Measurements from ENCODE around the gene NWD2. TPM values are rescaled to one million over a fixed set of nuclear protein-coding genes. Genes with fewer than 3 reads are reported as not detected.

The NWD2 gene
- total and polyA plus RNA-seq, 10 of the 15 experiments (the other 5 are each of a cell fraction or from before 2014, with no cell fraction given): not detected

DNA sequence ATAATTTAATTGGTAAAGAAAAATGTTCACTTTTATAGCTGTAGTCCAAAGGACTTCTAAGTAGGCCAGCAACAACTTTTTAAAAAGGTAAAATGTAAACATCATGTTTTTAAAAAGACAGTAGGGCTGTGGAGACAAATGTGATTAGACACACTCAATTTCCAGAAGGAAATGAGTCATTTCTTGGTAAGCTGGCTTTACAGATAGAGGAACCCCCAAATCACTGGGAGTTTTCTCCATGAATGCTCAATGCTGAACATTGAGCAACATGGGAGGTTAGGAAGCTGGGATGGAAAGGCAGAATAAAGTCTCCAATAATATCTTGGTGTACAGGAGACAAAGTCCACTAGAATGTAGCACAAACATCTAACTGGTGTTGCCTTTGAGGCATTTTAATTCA lies 121.3 kb downstream of the NWD2 start (continued):
- no peak for TF ChIP-seq NFIC (IDR thresholded peaks at IDR 0.05; ENCODE audit: low read depth, low read length)
- TF ChIP-seq, protein P1, sequence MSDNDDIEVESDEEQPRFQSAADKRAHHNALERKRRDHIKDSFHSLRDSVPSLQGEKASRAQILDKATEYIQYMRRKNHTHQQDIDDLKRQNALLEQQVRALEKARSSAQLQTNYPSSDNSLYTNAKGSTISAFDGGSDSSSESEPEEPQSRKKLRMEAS (IDR thresholded peaks at IDR 0.05; ENCODE audit: low read depth, low read length): no peak
- TF ChIP-seq SMAD1 (IDR thresholded peaks at IDR 0.05; ENCODE audit: low read depth, partially characterized antibody): no peak
- TF ChIP-seq KAT2A (conservative IDR thresholded peaks at IDR 0.05; ENCODE audit: control insufficient read depth, low read depth, low read length): no peak
- no peak for TF ChIP-seq CHD1 (IDR thresholded peaks at IDR 0.05; ENCODE audit: low read depth, low read length)
- TF ChIP-seq HSF1 (IDR thresholded peaks at IDR 0.05; ENCODE audit: low read depth, low read length): no peak
- TF ChIP-seq PAX5 (IDR thresholded peaks at IDR 0.05; ENCODE audit: borderline replicate concordance, low read depth, low read length): no peak
- no peak for TF ChIP-seq NR2C1 (IDR thresholded peaks at IDR 0.05)
- TF ChIP-seq GATAD2B (conservative IDR thresholded peaks at IDR 0.05; ENCODE audit: low read depth): no peak
- TF ChIP-seq IRF4 (IDR thresholded peaks at IDR 0.05; ENCODE audit: low read depth, low read length): no peak

GRCh38 chr4:37367901-37368300 lies 123.4 kb downstream of the NWD2 start:
- intact Hi-C loops (cut with micrococcal nuclease; ENCODE audit: unreplicated experiment): no loop called here
- Histone ChIP-seq H3K9ac (ENCODE audit: control insufficient read depth, insufficient read depth, low read length) (no peak overlapping the region), H4K20me1 (ENCODE audit: control insufficient read depth, insufficient read depth) (no peaks in the 10 kb centered on the region), H3K27ac (ENCODE audit: control insufficient read depth, insufficient read depth) (no peak overlapping the region), H3K36me3 (ENCODE audit: control insufficient read depth in 2 of 2, insufficient read depth in 2 of 2, low read length in 1 of 2) (no peaks in the 10 kb centered on the region), H3K4me1 (ENCODE audit: control insufficient read depth, insufficient read depth, low read length) (no peaks in the 10 kb centered on the region), H3K9me3 (replicated peaks; ENCODE audit: control insufficient read depth, insufficient read depth, low read length) (no peaks in the 10 kb centered on the region), H3K4me3 (no peak overlapping the region), H2AFZ (ENCODE audit: control insufficient read depth, low read depth, low read length) (no peak overlapping the region), H3K79me2 (ENCODE audit: control insufficient read depth, insufficient read depth, low read length) (no peaks in the 10 kb centered on the region), H3K27me3 (replicated peaks in 1 of 2; ENCODE audit: control insufficient read depth in 2 of 2, insufficient read depth in 2 of 2, low read length in 1 of 2) (no peaks in the 10 kb centered on the region; a peak in 2 of 4 replicates), H3K4me2 (ENCODE audit: control insufficient read depth, insufficient read depth) (no peak overlapping the region)
- RAD21 ChIA-PET (ENCODE audit: unreplicated experiment): no interaction called here
- SMC1A ChIA-PET (ENCODE audit: uncharacterized antibody, unreplicated experiment): interaction anchor here (1.4 to 1.9 kb wide), 2 partner anchors 9 to 18 kb away, joined by 4 to 5 read pairs; no protein-coding TSS in a partner anchor
- POLR2A ChIA-PET: no interaction called here
- CTCF ChIA-PET: interaction anchor here (0.9 kb wide), 1 partner anchor 21 kb away, joined by 6 read pairs; no protein-coding TSS in a partner anchor
- WGBS (ENCODE audit: insufficient coverage, insufficient replicate concordance, low lambda C conversion rate, missing lambda C conversion rate): 49% methylated on average over 3 of the region's 3 CpGs
- ATAC-seq (no peak), DNase-seq (ENCODE audit: low read depth, low spot score) (no peak), FAIRE-seq (no peak)
- no TSS peak for BruUV-seq (replicated peaks)
- in situ Hi-C loops (cut with MboI): no loop called here
- no peak for TF ChIP-seq POLR2AphosphoS2 (IDR thresholded peaks at IDR 0.05; ENCODE audit: low read depth, low read length)
- TF ChIP-seq HSF1 (IDR thresholded peaks at IDR 0.05; ENCODE audit: low read depth, low read length): no peak
- TF ChIP-seq IRF3 (IDR thresholded peaks at IDR 0.05): no peak
- no peak for TF ChIP-seq RUNX3 (IDR thresholded peaks at IDR 0.05; ENCODE audit: low read length)
- no peak for TF ChIP-seq YY1 (IDR thresholded peaks at IDR 0.05; ENCODE audit: low read depth, low read length)
- TF ChIP-seq BCL3 (IDR thresholded peaks at IDR 0.05; ENCODE audit: borderline replicate concordance, insufficient read depth, low read depth, low read length, poor library complexity, severe bottlenecking): no peak
- TF ChIP-seq EP300 (IDR thresholded peaks at IDR 0.05; ENCODE audit: borderline replicate concordance in 1 of 2, control insufficient read depth in 1 of 2, low read depth in 2 of 2, low read length in 2 of 2): no peak
- TF ChIP-seq IRF4 (IDR thresholded peaks at IDR 0.05; ENCODE audit: low read depth, low read length): no peak
- TF ChIP-seq RFX5 (IDR thresholded peaks at IDR 0.05; ENCODE audit: low read depth, low read length): no peak
- no peak for TF ChIP-seq ZNF384 (IDR thresholded peaks at IDR 0.05; ENCODE audit: borderline replicate concordance, low read depth, low read length)
